ENCODE data around the gene COQ7. TPM values are rescaled to one million over a fixed set of nuclear protein-coding genes. Genes with fewer than 3 reads are reported as not detected.

Gene COQ7
- total RNA-seq, 1 experiment from 2014 or later = 26.6 TPM

GRCh38 chr16:19029980-19030379 is 37.4 kb upstream of the COQ7 start:
- RAD21 ChIA-PET (ENCODE audit: low non-redundant PET in 1 of 2, low total read pairs in 2 of 2, uncharacterized antibody in 2 of 2, unreplicated experiment in 2 of 2) = no interaction called here

GRCh38 chr16:19031738-19032137 is 35.7 kb upstream of the COQ7 start:
- ChIA-PET POLR2A (no interaction called here), RAD21 (ENCODE audit: low non-redundant PET in 1 of 2, low total read pairs in 2 of 2, uncharacterized antibody in 2 of 2, unreplicated experiment in 2 of 2) (no interaction called here), CTCF (no interaction called here)
- intact Hi-C loops (cut with micrococcal nuclease) = no loop called here
- Histone ChIP-seq H2AFZ (ENCODE audit: low read depth, low read length, poor library complexity, severe bottlenecking) (no peak overlapping the region), H3K79me2 (ENCODE audit: insufficient read depth, low read length) (no peaks in the 10 kb centered on the region), H3K27me3 (ENCODE audit: insufficient read depth, low read length) (no peaks in the 10 kb centered on the region), H3K4me2 (ENCODE audit: low read length) (no peak overlapping the region), H3K4me3 (replicated peaks in 1 of 2; ENCODE audit: low read depth in 1 of 2, low read length in 2 of 2) (no peak overlapping the region), H4K20me1 (ENCODE audit: insufficient read depth) (no peaks in the 10 kb centered on the region), H3K27ac (ENCODE audit: low read depth, low read length) (no peak overlapping the region), H3K9me3 (ENCODE audit: control insufficient read depth in 1 of 2, insufficient read depth in 1 of 2, low read depth in 1 of 2, low read length in 2 of 2) (0 out of 4 replicates have a peak, but pooled peaks cover 0 to 3% of the 10 kb centered on the region in 2 experiments), H3K9ac (ENCODE audit: low read length) (no peak overlapping the region), H3K4me1 (ENCODE audit: control insufficient read depth in 1 of 2, insufficient read depth in 2 of 2, low read length in 2 of 2) (no peaks in the 10 kb centered on the region), H3K36me3 (ENCODE audit: control insufficient read depth in 1 of 2, insufficient read depth in 2 of 2, low read length in 2 of 2) (0 out of 4 replicates have a peak, but pooled peaks cover 0 to 4% of the 10 kb centered on the region in 2 experiments), H3K9me2 (ENCODE audit: insufficient read depth) (no peaks in the 10 kb centered on the region)
- ATAC-seq = no peak
- no TSS peak for BruUV-seq (replicated peaks)
- TF ChIP-seq EGR1 (IDR thresholded peaks at IDR 0.05; ENCODE audit: low read depth) (no peak), FOSL1 (IDR thresholded peaks at IDR 0.05; ENCODE audit: low read depth) (no peak), EZH2 (IDR thresholded peaks at IDR 0.05) (no peak), POLR2AphosphoS5 (IDR thresholded peaks at IDR 0.05; ENCODE audit: low read depth, low read length) (no peak), MAX (IDR thresholded peaks at IDR 0.05) (no peak), ATF3 (IDR thresholded peaks at IDR 0.05) (no peak), POLR2A (IDR thresholded peaks at IDR 0.05; ENCODE audit: borderline replicate concordance, extremely low read depth, insufficient read depth, insufficient read length) (no peak), ZBTB33 (IDR thresholded peaks at IDR 0.05; ENCODE audit: extremely low read depth, insufficient replicate concordance, low read length) (no peak), EZH2phosphoT487 (IDR thresholded peaks at IDR 0.05; ENCODE audit: borderline replicate concordance) (no peak), YY1 (IDR thresholded peaks at IDR 0.05; ENCODE audit: extremely low read depth, insufficient replicate concordance, low read depth, low read length) (no peak), CBX3 (IDR thresholded peaks at IDR 0.05; ENCODE audit: low read depth) (no peak), CEBPB (IDR thresholded peaks at IDR 0.05; ENCODE audit: low read depth) (no peak)
- DNase-seq (ENCODE audit: low read depth, low spot score) = no peak

More at GRCh38 chr16:19029980-19030379, 37.4 kb upstream of the COQ7 start:
- Histone ChIP-seq H3K9me2 (ENCODE audit: insufficient read depth) (no peaks in the 10 kb centered on the region), H3K36me3 (ENCODE audit: control insufficient read depth in 1 of 2, insufficient read depth in 2 of 2, low read length in 2 of 2) (0 out of 4 replicates have a peak, but pooled peaks cover 0 to 4% of the 10 kb centered on the region in 2 experiments), H3K4me3 (replicated peaks in 1 of 2; ENCODE audit: low read depth in 1 of 2, low read length in 2 of 2) (no peak overlapping the region), H4K20me1 (ENCODE audit: insufficient read depth) (no peaks in the 10 kb centered on the region), H3K4me1 (ENCODE audit: control insufficient read depth in 1 of 2, insufficient read depth in 2 of 2, low read length in 2 of 2) (no peaks in the 10 kb centered on the region), H3K9me3 (ENCODE audit: control insufficient read depth in 1 of 2, insufficient read depth in 1 of 2, low read depth in 1 of 2, low read length in 2 of 2) (no peaks in the 10 kb centered on the region), H3K79me2 (ENCODE audit: insufficient read depth, low read length) (no peaks in the 10 kb centered on the region), H2AFZ (ENCODE audit: low read depth, low read length, poor library complexity, severe bottlenecking) (no peak overlapping the region), H3K9ac (ENCODE audit: low read length) (no peak overlapping the region), H3K27me3 (ENCODE audit: insufficient read depth, low read length) (no peaks in the 10 kb centered on the region), H3K4me2 (ENCODE audit: low read length) (no peak overlapping the region), H3K27ac (ENCODE audit: low read depth, low read length) (no peak overlapping the region)
- DNase-seq (ENCODE audit: low read depth, low spot score) = no peak
- POLR2A ChIA-PET = no interaction called here
- no peak for ATAC-seq
- TF ChIP-seq ZBTB33 (IDR thresholded peaks at IDR 0.05; ENCODE audit: extremely low read depth, insufficient replicate concordance, low read length) (no peak), CBX3 (IDR thresholded peaks at IDR 0.05; ENCODE audit: low read depth) (no peak), SP1 (IDR thresholded peaks at IDR 0.05; ENCODE audit: low read depth) (no peak)
- intact Hi-C loops (cut with micrococcal nuclease) = no loop called here
- CTCF ChIA-PET = no interaction called here
- BruUV-seq (replicated peaks) = no TSS peak
